HL-60 (cell line): Measurements from ENCODE around the gene ABCC11.

Experiments
- DNase-seq, 2 experiments: peaks; one replicate each; pipeline ENCODE4 v3.0.0-alpha.2; 2010 to 2020; ENCODE audit warnings: low read depth in 1 of 2, low spot score in 1 of 2
- H3K27ac ChIP-seq: fragments of 250-450 bp; sonication (Bioruptor Pico); replicated peaks from 2 replicates; pipeline ENCODE4 v1.5.1; 2020; ENCODE audit warnings: mild to moderate bottlenecking, moderate library complexity
- H3K27me3 ChIP-seq: fragments of 250-450 bp; sonication (Bioruptor Pico); 2 replicates; pipeline ENCODE4 v1.5.1; 2021; ENCODE audit warnings: mild to moderate bottlenecking, moderate library complexity; ENCODE audit not compliant: insufficient read depth, poor library complexity, severe bottlenecking
- H3K4me3 ChIP-seq: replicated peaks from 2 replicates; pipeline ENCODE4 v1.5.1; 2011; ENCODE audit warnings: mild to moderate bottlenecking, control low read depth, low read length; ENCODE audit not compliant: insufficient read depth
- GABPA ChIP-seq: IDR thresholded peaks from 2 replicates; pipeline ENCODE4 v1.6.1; 2012; ENCODE audit warnings: low read depth
- POLR2AphosphoS5 ChIP-seq: IDR thresholded peaks from 2 replicates; pipeline ENCODE4 v1.6.1; 2012; ENCODE audit warnings: low read depth
- REST ChIP-seq: IDR thresholded peaks from 2 replicates; pipeline ENCODE4 v1.6.1; 2012; ENCODE audit warnings: low read depth; ENCODE audit not compliant: insufficient replicate concordance
- SPI1 ChIP-seq: IDR thresholded peaks from 2 replicates; pipeline ENCODE4 v1.6.1; 2012; ENCODE audit warnings: low read depth, mild to moderate bottlenecking, borderline replicate concordance
- TF ChIP-seq, protein P1 (sequence below): IDR thresholded peaks from one replicate; pipeline ENCODE4 v1.5.1; 2011; ENCODE audit warnings: low read length, control low read depth, inconsistent platforms; ENCODE audit not compliant: insufficient read depth

ABCC11 gene

GRCh38 chr16:48193846-48194245, 53.5 kb downstream of the ABCC11 start:
- Histone ChIP-seq H3K27me3 (no peaks in the 10 kb centered on the region), H3K27ac (no peak overlapping the region), H3K4me3 (no peak overlapping the region)
- TF ChIP-seq SPI1: no peak
- no peak for TF ChIP-seq POLR2AphosphoS5
- TF ChIP-seq, protein P1, sequence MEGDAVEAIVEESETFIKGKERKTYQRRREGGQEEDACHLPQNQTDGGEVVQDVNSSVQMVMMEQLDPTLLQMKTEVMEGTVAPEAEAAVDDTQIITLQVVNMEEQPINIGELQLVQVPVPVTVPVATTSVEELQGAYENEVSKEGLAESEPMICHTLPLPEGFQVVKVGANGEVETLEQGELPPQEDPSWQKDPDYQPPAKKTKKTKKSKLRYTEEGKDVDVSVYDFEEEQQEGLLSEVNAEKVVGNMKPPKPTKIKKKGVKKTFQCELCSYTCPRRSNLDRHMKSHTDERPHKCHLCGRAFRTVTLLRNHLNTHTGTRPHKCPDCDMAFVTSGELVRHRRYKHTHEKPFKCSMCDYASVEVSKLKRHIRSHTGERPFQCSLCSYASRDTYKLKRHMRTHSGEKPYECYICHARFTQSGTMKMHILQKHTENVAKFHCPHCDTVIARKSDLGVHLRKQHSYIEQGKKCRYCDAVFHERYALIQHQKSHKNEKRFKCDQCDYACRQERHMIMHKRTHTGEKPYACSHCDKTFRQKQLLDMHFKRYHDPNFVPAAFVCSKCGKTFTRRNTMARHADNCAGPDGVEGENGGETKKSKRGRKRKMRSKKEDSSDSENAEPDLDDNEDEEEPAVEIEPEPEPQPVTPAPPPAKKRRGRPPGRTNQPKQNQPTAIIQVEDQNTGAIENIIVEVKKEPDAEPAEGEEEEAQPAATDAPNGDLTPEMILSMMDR: no peak
- TF ChIP-seq REST: no peak
- no peak for TF ChIP-seq GABPA
- DNase-seq: no peak

GRCh38 chr16:48188449-48189102, 58.8 kb downstream of the ABCC11 start:
- no peaks in the 10 kb centered on the region for H3K27me3 ChIP-seq
- no peak overlapping the region for H3K4me3 ChIP-seq
- DNase-seq: peak; percentile 74 to 89
- H3K27ac ChIP-seq: peak overlapping the region; percentile 76
- TF ChIP-seq GABPA: no peak
- peak; percentile 98 for TF ChIP-seq SPI1
- TF ChIP-seq POLR2AphosphoS5: peak; percentile 72
- TF ChIP-seq, protein P1: no peak
- no peak for TF ChIP-seq REST

- H3K27ac ChIP-seq: peak overlapping the region; percentile 76
- no peaks in the 10 kb centered on the region for H3K27me3 ChIP-seq
- no peak overlapping the region for H3K4me3 ChIP-seq
- no peak for DNase-seq
- TF ChIP-seq POLR2AphosphoS5: no peak
- TF ChIP-seq SPI1: no peak
- no peak for TF ChIP-seq REST
- TF ChIP-seq, protein P1: no peak
- TF ChIP-seq GABPA: no peak
Observed at GRCh38 chr16:48187779-48188178, 59.6 kb downstream of the ABCC11 start.
